Smooth muscle cell (in vitro differentiated cells): ENCODE measurements around the gene CLDN17. TPM values are rescaled to one million over a fixed set of nuclear protein-coding genes. Genes with fewer than 3 reads are reported as not detected.

ENCODE experiments used
- DNase-seq: peaks from one replicate; lab custom pipeline; 2025; ENCODE audit not compliant: unreplicated experiment; lab: John Stamatoyannopoulos, UW
- H2AFZ ChIP-seq: fragments of 200-600 bp; sonication (generic); 2 replicates; pipeline ENCODE4 v1.6.0; 2016; ENCODE audit warnings: antibody characterized with exemption, low read depth, mild to moderate bottlenecking
- H3F3A ChIP-seq: fragments of 200-600 bp; sonication (generic); 2 replicates; pipeline ENCODE4 v1.6.0; 2017; ENCODE audit warnings: antibody characterized with exemption, low read depth
- H3K27ac ChIP-seq: fragments of 200-600 bp; sonication (generic); 2 replicates; pipeline ENCODE4 v1.5.1; 2016; ENCODE audit warnings: low read depth, mild to moderate bottlenecking
- H3K27me3 ChIP-seq: fragments of 200-600 bp; sonication (generic); 2 replicates; pipeline ENCODE4 v1.6.1; 2016; ENCODE audit warnings: low read depth, mild to moderate bottlenecking
- H3K36me3 ChIP-seq: fragments of 200-600 bp; sonication (generic); 2 replicates; pipeline ENCODE4 v1.5.1; 2016; ENCODE audit warnings: low read depth
- H3K4me1 ChIP-seq: fragments of 200-600 bp; sonication (generic); 2 replicates; pipeline ENCODE4 v1.5.1; 2016; ENCODE audit warnings: low read depth
- H3K4me2 ChIP-seq: fragments of 200-600 bp; sonication (generic); 2 replicates; pipeline ENCODE4 v1.6.0; 2016; ENCODE audit warnings: mild to moderate bottlenecking
- H3K4me3 ChIP-seq: fragments of 200-600 bp; sonication (generic); 2 replicates; pipeline ENCODE4 v1.5.1; 2016; ENCODE audit warnings: mild to moderate bottlenecking
- H3K79me2 ChIP-seq: fragments of 200-600 bp; sonication (generic); 2 replicates; pipeline ENCODE4 v1.6.0; 2016; ENCODE audit warnings: low read depth, mild to moderate bottlenecking
- H3K9ac ChIP-seq: fragments of 200-600 bp; sonication (generic); 2 replicates; pipeline ENCODE4 v1.6.0; 2016; ENCODE audit warnings: low read depth
- H3K9me3 ChIP-seq: fragments of 200-600 bp; sonication (generic); replicated peaks from 2 replicates; pipeline ENCODE4 v1.5.1; 2016; ENCODE audit warnings: low read depth
- H4K20me1 ChIP-seq: fragments of 200-600 bp; sonication (generic); 2 replicates; pipeline ENCODE4 v1.6.0; 2016; ENCODE audit warnings: low read depth
- WGBS: methylation state at CpG from one replicate; pipeline ENCODE4 v1.1.7; 2016; ENCODE audit warnings: low lambda C conversion rate; 5-methylcytosine and 5-hydroxymethylcytosine counted together
- polyA plus RNA-seq: library from polyadenylated mRNA; unstranded; fragments of >200 nt; fragmentation: Nextera tagmentation; extraction: Ambion mirVana; gene quantifications from 2 replicates; pipeline ENCODE4 v1.2.1, GENCODE V29; 2016
- total RNA-seq: library from RNA; depleted of rRNA; stranded (reverse); fragments of >200 nt; gene quantifications from 2 replicates; pipeline ENCODE4 v1.2.3, GENCODE V29; 2014
- TF ChIP-seq, protein P1 (sequence below): fragments of 200-600 bp; sonication (generic); IDR thresholded peaks from 2 replicates; pipeline ENCODE4 v1.5.1; 2017; ENCODE audit warnings: borderline replicate concordance, mild to moderate bottlenecking, antibody characterized with exemption; ENCODE audit not compliant: insufficient read depth, poor library complexity, severe bottlenecking

Gene CLDN17
- total and polyA plus RNA-seq, 2 experiments from 2014 or later = 1.8 TPM; not detected in 1

GRCh38 chr21:30117631-30118030 is 49.0 kb downstream of the CLDN17 start:
- 83% methylated on average over 2 of the region's 2 CpGs for WGBS
- no peak overlapping the region for H3K9ac ChIP-seq
- no peaks in the 10 kb centered on the region for H3K36me3 ChIP-seq

DNA sequence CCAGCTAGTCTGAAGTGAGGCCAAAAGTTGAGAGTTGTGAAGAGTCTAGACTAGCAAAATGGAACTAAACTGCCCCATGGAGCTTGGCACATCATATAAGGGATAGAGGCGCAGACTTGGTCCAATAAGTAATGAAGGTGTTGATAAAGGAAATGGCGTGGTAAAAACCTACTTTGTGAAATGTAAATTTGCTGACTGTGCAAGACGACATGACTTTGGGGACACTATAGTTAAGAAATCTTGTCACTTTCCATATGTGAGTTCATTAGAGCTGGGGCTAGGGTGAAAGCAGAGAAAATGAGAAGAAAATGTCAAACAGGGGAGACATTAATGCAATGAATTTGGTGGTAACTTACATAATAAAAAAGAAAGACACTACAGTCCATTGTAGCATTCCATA is 50.1 kb downstream of the CLDN17 start:
- H3K79me2 ChIP-seq = no peaks in the 10 kb centered on the region
- H3K9ac ChIP-seq = no peak overlapping the region
- no peaks in the 10 kb centered on the region for H3F3A ChIP-seq
- H3K9me3 ChIP-seq = no peaks in the 10 kb centered on the region
- H3K27ac ChIP-seq = no peak overlapping the region
- TF ChIP-seq, protein P1, sequence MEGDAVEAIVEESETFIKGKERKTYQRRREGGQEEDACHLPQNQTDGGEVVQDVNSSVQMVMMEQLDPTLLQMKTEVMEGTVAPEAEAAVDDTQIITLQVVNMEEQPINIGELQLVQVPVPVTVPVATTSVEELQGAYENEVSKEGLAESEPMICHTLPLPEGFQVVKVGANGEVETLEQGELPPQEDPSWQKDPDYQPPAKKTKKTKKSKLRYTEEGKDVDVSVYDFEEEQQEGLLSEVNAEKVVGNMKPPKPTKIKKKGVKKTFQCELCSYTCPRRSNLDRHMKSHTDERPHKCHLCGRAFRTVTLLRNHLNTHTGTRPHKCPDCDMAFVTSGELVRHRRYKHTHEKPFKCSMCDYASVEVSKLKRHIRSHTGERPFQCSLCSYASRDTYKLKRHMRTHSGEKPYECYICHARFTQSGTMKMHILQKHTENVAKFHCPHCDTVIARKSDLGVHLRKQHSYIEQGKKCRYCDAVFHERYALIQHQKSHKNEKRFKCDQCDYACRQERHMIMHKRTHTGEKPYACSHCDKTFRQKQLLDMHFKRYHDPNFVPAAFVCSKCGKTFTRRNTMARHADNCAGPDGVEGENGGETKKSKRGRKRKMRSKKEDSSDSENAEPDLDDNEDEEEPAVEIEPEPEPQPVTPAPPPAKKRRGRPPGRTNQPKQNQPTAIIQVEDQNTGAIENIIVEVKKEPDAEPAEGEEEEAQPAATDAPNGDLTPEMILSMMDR = no peak
- H3K4me2 ChIP-seq = no peak overlapping the region
- 90% methylated on average over 3 of the region's 3 CpGs for WGBS
- H2AFZ ChIP-seq = no peak overlapping the region
- H3K4me1 ChIP-seq = no peaks in the 10 kb centered on the region
- DNase-seq = no peak
- no peak overlapping the region for H3K4me3 ChIP-seq
- H3K36me3 ChIP-seq = no peaks in the 10 kb centered on the region
- no peaks in the 10 kb centered on the region for H3K27me3 ChIP-seq
- no peaks in the 10 kb centered on the region for H4K20me1 ChIP-seq

More at GRCh38 chr21:30117631-30118030, 49.0 kb downstream of the CLDN17 start:
- TF ChIP-seq, protein P1 = no peak
- Histone ChIP-seq H3K4me3 (no peak overlapping the region), H3K4me1 (no peaks in the 10 kb centered on the region), H2AFZ (no peak overlapping the region), H3K4me2 (no peak overlapping the region), H3K79me2 (no peaks in the 10 kb centered on the region), H3K9me3 (no peaks in the 10 kb centered on the region), H3F3A (no peaks in the 10 kb centered on the region), H3K27me3 (no peaks in the 10 kb centered on the region), H4K20me1 (no peaks in the 10 kb centered on the region), H3K27ac (no peak overlapping the region)
- DNase-seq = no peak

Other genes with a start within 250 kb of the CLDN17 start
- 0.09 TPM in 2 replicates for gene GRIK1, start 226.8 kb downstream of the CLDN17 start, total RNA-seq
- 0.26 TPM in 1 of 2 replicates, not detected in the other for gene GRIK1, start 226.8 kb downstream of the CLDN17 start, polyA plus RNA-seq
- gene CLDN8, start 49.3 kb upstream of the CLDN17 start, total RNA-seq = not detected in 2 replicates
- gene CLDN8, start 49.3 kb upstream of the CLDN17 start, polyA plus RNA-seq = not detected in 2 replicates
- not detected in 2 replicates for gene KRTAP24-1, start 116.1 kb upstream of the CLDN17 start, total RNA-seq
- gene KRTAP24-1, start 116.1 kb upstream of the CLDN17 start, polyA plus RNA-seq = not detected in 2 replicates
- not detected in 2 replicates for gene KRTAP25-1, start 122.7 kb upstream of the CLDN17 start, total RNA-seq
- gene KRTAP25-1, start 122.7 kb upstream of the CLDN17 start, polyA plus RNA-seq = not detected in 2 replicates
- not detected in 2 replicates for gene KRTAP26-1, start 153.5 kb upstream of the CLDN17 start, total RNA-seq
- not detected in 2 replicates for gene KRTAP26-1, start 153.5 kb upstream of the CLDN17 start, polyA plus RNA-seq
- not detected in 2 replicates for gene KRTAP27-1, start 170.9 kb upstream of the CLDN17 start, total RNA-seq
- gene KRTAP27-1, start 170.9 kb upstream of the CLDN17 start, polyA plus RNA-seq = not detected in 2 replicates
- gene KRTAP23-1, start 181.8 kb upstream of the CLDN17 start, total RNA-seq = not detected in 2 replicates
- not detected in 2 replicates for gene KRTAP23-1, start 181.8 kb upstream of the CLDN17 start, polyA plus RNA-seq
- not detected in 2 replicates for gene KRTAP13-2, start 205.5 kb upstream of the CLDN17 start, total RNA-seq
- gene KRTAP13-2, start 205.5 kb upstream of the CLDN17 start, polyA plus RNA-seq = not detected in 2 replicates
- gene KRTAP13-1, start 229.2 kb upstream of the CLDN17 start, total RNA-seq = not detected in 2 replicates
- not detected in 2 replicates for gene KRTAP13-1, start 229.2 kb upstream of the CLDN17 start, polyA plus RNA-seq